ENCODE measurements around the gene KRTAP4-7.
"Not testable (repeated sequence)": the region's sequence is repeated elsewhere in the genome, so short reads cannot be mapped to it uniquely, and the experiment has no call there.

KRTAP4-7 gene
- total RNA-seq, result 0 reads per million in 4 donors

- DNase-seq, result not testable (repeated sequence)
Observed at GRCh38 chr17:41084100-41084856, at the start of gene KRTAP4-7. KRTAP4-7 (plus strand) TSS chr17:41084150; CDS start chr17:41084207, 57 bp downstream.

- not testable (repeated sequence) for DNase-seq
Observed at GRCh38 chr17:41034346-41034935, 49.5 kb upstream of the KRTAP4-7 start, which contains the start of gene KRTAP1-3. KRTAP1-3 (minus strand) TSS chr17:41034874; CDS start chr17:41034821, 53 bp downstream.

GRCh38 chr17:41037853-41038350 lies 46.0 kb upstream of the KRTAP4-7 start:
- no peak for DNase-seq

GRCh38 chr17:41040783-41041571 lies 43.0 kb upstream of the KRTAP4-7 start, which contains the start of gene KRTAP1-1:
KRTAP1-1 (minus strand) TSS chr17:41041450; CDS start chr17:41041397, 53 bp downstream.
- DNase-seq, result not testable (repeated sequence)

- no peak for DNase-seq
Observed at GRCh38 chr17:41042953-41043352, 41.0 kb upstream of the KRTAP4-7 start.

GRCh38 chr17:41046735-41047465 lies 37.0 kb upstream of the KRTAP4-7 start, which contains the start of gene KRTAP2-1:
KRTAP2-1 (minus strand) TSS chr17:41047316; CDS start chr17:41047267, 49 bp downstream.
- DNase-seq, result not testable (repeated sequence)

- DNase-seq, result no peak
Observed at GRCh38 chr17:41048441-41048840, 35.5 kb upstream of the KRTAP4-7 start.

- DNase-seq, result no peak
Observed at GRCh38 chr17:41049110-41049509, 34.8 kb upstream of the KRTAP4-7 start.

- no peak for DNase-seq
Observed at GRCh38 chr17:41052566-41052965, 31.4 kb upstream of the KRTAP4-7 start.

GRCh38 chr17:41054025-41054424 lies 29.9 kb upstream of the KRTAP4-7 start:
- no peak for DNase-seq

- not testable (repeated sequence) for DNase-seq
Observed at GRCh38 chr17:41054556-41054955, 29.4 kb upstream of the KRTAP4-7 start.

- not testable (repeated sequence) for DNase-seq
Observed at GRCh38 chr17:41055130-41055529, 28.8 kb upstream of the KRTAP4-7 start, which contains the start of gene KRTAP2-2. KRTAP2-2 (minus strand) TSS chr17:41055230; CDS start chr17:41055211, 19 bp downstream.

GRCh38 chr17:41057547-41057946 lies 26.4 kb upstream of the KRTAP4-7 start:
- no peak for DNase-seq

GRCh38 chr17:41058741-41059140 lies 25.2 kb upstream of the KRTAP4-7 start:
- DNase-seq, result no peak

- not testable (repeated sequence) for DNase-seq
Observed at GRCh38 chr17:41059276-41060051, 24.5 kb upstream of the KRTAP4-7 start.

- DNase-seq, result no peak
Observed at GRCh38 chr17:41060052-41060604, 23.8 kb upstream of the KRTAP4-7 start, which contains the start of gene KRTAP2-3. KRTAP2-3 (minus strand) TSS chr17:41060114; CDS start chr17:41060050, 64 bp downstream.

GRCh38 chr17:41061964-41062363 lies 22.0 kb upstream of the KRTAP4-7 start:
- no peak for DNase-seq

- no peak for DNase-seq
Observed at GRCh38 chr17:41063449-41063848, 20.5 kb upstream of the KRTAP4-7 start.

GRCh38 chr17:41064301-41064700 lies 19.6 kb upstream of the KRTAP4-7 start:
- no peak for DNase-seq

- DNase-seq, result not testable (repeated sequence)
Observed at GRCh38 chr17:41065016-41065689, 18.8 kb upstream of the KRTAP4-7 start.
